CD4-positive, alpha-beta T cell treated with Interleukin-17A for 4 hours (primary cell): ENCODE data around the gene SHANK3.

Experiments
- DNase-seq: peaks from one replicate; pipeline ENCODE4 v3.0.0-alpha.2; 2020; ENCODE audit warnings: mixed read lengths

The SHANK3 gene

DNA sequence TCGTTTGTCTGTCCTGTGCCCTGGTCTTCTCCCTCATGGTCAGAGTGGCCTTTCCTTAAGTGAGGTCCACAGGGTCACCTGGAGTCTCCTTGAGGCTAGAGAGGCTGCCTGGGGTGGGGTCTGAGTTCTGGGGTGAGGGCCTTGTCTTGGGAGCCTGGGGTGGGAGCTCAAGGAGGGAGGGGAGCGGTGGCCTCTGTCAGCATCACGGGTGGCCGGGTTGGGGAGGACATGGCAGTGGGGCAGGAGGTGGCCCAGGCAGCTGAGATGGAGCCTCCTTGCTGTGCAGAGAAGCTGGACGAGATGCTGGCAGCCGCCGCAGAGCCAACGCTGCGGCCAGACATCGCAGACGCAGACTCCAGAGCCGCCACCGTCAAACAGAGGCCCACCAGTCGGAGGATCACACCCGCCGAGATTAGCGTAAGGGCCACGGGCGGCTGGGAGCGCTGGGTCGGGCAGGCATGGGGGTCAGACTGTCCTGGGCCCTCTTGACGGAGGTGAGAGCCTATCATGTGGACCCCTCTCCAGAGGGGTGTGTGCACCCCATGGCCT is 42.1 kb downstream of the SHANK3 start:
- DNase-seq = no peak

DNA sequence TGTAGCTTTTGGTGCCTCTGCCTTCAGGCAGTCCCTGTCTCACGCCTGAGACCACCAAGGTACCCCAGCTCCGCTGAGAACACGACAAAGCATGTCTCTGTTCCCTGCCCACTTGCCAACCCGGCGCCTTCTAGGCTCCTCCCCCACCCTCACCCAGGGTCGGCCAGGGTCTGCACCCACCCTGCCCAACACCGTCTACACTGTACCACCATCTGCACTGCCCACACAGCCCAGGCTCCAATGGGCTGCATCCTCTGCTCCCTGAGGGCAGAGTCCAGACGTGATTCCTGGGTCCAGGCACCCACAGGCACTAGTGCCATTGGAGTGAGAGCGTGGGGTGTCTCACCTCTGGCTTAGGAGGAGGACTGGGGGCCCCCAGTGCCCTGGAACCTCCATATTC is 42.6 kb downstream of the SHANK3 start:
- no peak for DNase-seq

DNA sequence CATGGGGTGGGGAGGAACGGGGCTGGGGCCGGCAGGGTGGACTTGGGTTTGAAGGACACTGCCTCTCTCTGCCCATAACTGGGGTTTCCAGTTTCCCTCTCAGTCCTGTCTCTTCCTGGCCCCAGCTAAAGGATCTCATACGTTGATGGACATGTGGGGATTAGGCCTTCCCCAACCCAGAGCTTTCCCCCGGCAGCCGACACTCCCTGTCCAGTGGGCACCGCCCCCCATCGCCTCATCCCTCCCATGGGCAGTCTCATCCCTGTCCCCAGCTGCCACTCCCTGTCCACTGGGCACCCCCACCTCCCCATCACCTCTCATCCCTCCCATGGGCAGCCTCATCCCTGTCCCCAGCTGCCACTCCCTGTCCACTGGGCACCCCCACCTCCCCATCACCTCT is 43.2 kb downstream of the SHANK3 start:
- no peak for DNase-seq

DNA sequence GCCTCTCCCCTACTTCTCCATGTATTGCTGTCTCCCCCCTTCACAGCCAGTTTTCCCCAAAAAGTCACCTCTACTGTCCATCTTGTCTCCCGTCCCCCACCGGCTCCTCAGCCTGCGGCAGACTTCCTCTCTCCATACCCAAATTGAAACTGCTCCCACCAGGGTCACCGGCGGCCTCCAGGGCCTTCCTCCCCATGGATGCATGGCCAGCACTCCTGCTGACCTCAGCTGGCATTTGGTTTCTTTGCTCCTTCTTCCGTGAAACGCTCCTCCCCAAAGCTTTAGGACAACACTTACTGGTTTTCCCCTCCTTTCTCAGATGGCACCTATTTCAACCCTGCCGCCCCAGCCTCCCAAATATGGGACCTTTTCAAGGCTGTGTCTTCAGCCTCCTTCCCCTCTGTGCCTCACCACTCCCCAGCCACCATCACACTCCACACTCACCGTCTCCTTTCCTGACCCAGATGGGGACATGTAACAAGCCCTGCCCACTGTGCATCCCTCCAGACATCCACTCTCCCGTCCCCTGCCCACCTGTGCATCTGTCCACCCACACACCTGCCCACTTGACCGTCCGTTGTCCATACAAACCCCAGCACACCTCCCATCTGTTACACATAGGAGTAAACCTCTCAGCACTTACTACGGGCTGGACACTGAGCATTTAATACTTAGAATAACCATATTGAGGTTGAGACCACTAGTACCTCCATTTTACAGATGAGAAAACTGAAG is 43.8 kb downstream of the SHANK3 start:
- DNase-seq = no peak

DNA sequence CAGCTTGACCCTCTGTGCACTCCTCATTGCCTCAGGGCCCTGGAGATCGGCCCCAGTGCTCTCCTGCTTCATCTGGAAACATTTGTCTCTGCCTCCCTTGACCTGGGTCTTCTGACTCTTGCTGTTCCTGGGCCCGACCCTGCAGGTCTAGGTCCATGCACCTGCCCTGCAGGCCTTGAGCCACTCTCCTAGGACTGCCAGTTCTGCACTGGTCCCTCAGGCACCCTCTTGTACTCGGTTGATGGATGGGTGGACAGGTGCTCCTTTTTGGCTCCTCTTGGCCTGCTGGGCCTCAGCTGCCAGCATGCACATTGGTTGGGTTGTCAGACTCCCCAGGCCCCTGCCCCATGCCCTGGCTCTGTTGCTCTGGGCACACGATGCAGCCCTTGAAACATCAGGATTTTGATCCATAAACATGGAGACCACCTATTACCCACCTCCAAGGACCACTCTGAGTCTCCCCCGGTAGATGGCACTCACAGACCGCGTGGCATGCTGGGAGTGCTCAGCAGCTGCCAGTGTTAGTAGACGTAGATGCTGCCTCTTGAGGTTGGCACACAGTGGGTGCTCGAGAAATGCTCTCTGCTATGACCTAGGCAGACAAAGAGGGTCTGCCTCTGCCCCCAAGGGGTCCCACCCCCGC is 45.2 kb downstream of the SHANK3 start:
- no peak for DNase-seq

DNA sequence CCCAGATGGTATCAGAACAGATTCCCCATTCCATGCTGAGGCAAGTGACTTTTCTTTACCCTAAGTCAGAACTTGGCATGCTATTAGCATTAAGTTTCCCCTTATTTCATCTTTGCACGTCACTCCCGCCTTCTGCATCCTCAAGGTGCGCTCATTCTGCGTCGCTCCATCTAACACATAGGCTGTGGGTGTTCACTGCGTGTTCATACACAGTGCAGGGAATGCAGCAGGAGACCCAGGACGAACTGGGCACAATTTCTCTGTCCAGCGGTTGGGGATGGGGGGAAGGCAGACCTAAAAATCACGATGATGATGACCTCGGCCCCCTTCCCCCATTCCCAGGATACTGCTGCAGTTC is 45.7 kb downstream of the SHANK3 start:
- no peak for DNase-seq

DNA sequence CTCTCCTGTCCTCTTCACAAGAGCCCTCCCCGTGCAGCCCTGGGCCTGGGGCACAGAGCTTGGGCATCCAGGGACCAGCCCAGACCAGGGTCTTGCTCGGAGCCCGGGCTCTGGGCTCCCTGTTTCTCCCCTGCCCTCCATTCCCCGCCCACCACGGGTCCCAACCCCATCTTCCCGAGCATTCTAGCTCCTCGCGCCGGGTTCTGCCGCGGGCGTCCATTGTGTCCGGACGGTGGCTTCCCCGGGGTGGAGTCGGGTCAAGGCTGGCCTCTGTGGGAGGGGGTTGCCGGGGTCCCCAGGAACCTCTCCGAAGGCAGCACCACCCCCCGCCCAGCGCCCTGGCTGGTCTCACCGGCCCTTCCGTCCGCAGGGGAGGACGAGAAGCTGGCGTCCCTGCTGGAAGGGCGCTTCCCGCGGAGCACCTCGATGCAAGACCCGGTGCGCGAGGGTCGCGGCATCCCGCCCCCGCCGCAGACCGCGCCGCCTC is 47.2 kb downstream of the SHANK3 start:
- DNase-seq = no peak

DNA sequence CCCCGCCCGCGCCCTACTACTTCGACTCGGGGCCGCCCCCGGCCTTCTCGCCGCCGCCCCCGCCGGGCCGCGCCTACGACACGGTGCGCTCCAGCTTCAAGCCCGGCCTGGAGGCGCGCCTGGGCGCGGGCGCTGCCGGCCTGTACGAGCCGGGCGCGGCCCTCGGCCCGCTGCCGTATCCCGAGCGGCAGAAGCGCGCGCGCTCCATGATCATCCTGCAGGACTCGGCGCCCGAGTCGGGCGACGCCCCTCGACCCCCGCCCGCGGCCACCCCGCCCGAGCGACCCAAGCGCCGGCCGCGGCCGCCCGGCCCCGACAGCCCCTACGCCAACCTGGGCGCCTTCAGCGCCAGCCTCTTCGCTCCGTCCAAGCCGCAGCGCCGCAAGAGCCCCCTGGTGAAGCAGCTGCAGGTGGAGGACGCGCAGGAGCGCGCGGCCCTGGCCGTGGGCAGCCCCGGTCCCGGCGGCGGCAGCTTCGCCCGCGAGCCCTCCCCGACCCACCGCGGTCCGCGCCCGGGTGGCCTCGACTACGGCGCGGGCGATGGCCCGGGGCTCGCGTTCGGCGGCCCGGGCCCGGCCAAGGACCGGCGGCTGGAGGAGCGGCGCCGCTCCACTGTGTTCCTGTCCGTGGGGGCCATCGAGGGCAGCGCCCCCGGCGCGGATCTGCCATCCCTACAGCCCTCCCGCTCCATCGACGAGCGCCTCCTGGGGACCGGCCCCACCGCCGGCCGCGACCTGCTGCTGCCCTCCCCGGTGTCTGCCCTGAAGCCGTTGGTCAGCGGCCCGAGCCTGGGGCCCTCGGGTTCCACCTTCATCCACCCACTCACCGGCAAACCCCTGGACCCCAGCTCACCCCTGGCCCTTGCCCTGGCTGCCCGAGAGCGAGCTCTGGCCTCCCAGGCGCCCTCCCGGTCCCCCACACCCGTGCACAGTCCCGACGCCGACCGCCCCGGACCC is 48.0 kb downstream of the SHANK3 start:
- no peak for DNase-seq

DNA sequence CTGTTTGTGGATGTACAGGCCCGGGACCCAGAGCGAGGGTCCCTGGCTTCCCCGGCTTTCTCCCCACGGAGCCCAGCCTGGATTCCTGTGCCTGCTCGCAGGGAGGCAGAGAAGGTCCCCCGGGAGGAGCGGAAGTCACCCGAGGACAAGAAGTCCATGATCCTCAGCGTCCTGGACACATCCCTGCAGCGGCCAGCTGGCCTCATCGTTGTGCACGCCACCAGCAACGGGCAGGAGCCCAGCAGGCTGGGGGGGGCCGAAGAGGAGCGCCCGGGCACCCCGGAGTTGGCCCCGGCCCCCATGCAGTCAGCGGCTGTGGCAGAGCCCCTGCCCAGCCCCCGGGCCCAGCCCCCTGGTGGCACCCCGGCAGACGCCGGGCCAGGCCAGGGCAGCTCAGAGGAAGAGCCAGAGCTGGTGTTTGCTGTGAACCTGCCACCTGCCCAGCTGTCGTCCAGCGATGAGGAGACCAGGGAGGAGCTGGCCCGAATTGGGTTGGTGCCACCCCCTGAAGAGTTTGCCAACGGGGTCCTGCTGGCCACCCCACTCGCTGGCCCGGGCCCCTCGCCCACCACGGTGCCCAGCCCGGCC is 48.7 kb downstream of the SHANK3 start:
- no peak for DNase-seq

DNA sequence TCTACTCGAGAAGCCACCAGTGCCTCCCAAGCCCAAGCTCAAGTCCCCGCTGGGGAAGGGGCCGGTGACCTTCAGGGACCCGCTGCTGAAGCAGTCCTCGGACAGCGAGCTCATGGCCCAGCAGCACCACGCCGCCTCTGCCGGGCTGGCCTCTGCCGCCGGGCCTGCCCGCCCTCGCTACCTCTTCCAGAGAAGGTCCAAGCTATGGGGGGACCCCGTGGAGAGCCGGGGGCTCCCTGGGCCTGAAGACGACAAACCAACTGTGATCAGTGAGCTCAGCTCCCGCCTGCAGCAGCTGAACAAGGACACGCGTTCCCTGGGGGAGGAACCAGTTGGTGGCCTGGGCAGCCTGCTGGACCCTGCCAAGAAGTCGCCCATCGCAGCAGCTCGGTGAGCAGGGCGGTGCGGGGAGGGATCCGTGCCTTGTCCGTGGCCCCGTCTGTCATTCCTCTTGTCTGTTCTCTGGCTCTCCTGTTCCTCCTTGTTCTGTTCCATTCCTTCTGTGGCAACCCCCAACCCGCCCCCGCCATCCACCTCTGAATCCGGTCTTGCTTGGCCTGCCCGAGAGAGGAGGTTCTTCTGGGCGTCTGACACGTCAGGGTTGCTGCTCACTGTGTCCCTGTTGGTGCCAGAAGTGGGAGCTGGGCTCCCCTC is 49.6 kb downstream of the SHANK3 start:
- DNase-seq = no peak
